HCT116 (cell line): ENCODE data around the gene TNXB. TPM values are rescaled to one million over a fixed set of nuclear protein-coding genes. Genes with fewer than 3 reads are reported as not detected.

Source experiments
- ATAC-seq: fragments of 200-7000 bp; cut with Tn5 transposase; 2 replicates; pipeline ENCODE4 v1.9.1; 2020; ENCODE audit warnings: mild to moderate bottlenecking, moderate library complexity
- BruUV-seq: library from RNA; stranded (reverse); fragments of 400-500 nt; replicated peaks from 2 replicates; lab custom pipeline; 2021; lab: Mats Ljungman, UMichigan
- CTCF ChIA-PET: fragments of 300-600 bp; sonication (Branson Sonifier 250); formaldehyde crosslinking; loops from one replicate; lab custom pipeline; 2021; ENCODE audit warnings: antibody characterized with exemption; lab: Charles Lee
- POLR2A ChIA-PET: fragments of 300-600, 350-600 bp; sonication (Branson Sonifier 250); formaldehyde crosslinking; loops from one replicate; lab custom pipeline; 2021; ENCODE audit warnings: antibody characterized with exemption; lab: Charles Lee
- RAD21 ChIA-PET, 2 experiments: fragments of 300-600 bp; sonication (Branson Sonifier 250); formaldehyde crosslinking; loops; one replicate each; lab custom pipeline; 2023; ENCODE audit warnings: low total read pairs in 2 of 2; ENCODE audit not compliant: uncharacterized antibody in 2 of 2, unreplicated experiment in 2 of 2, low non-redundant PET in 1 of 2; lab: Charles Lee
- DNase-seq: peaks from one replicate; pipeline ENCODE4 v3.0.0-alpha.2; 2010; ENCODE audit warnings: low read depth, low spot score
- H2AFZ ChIP-seq: fragments of 200-600 bp; shearing (Covaris generic), sonication (generic); 2 replicates; pipeline ENCODE4 v1.6.1; 2017; ENCODE audit warnings: low read depth, mixed run types, mixed read lengths, antibody characterized with exemption, low read length; ENCODE audit not compliant: poor library complexity, severe bottlenecking
- H3K27ac ChIP-seq: 2 replicates; pipeline ENCODE4 v1.5.1; 2012; ENCODE audit warnings: low read depth, low read length
- H3K27me3 ChIP-seq: fragments of 200-600 bp; sonication (generic); 2 replicates; pipeline ENCODE4 v1.6.1; 2016; ENCODE audit warnings: mixed run types, low read length, mixed read lengths; ENCODE audit not compliant: insufficient read depth
- H3K36me3 ChIP-seq, 2 experiments: fragments of 200-500 bp in 1 of 2; fragments of 200-600 bp in 1 of 2; sonication (Bioruptor generic) in 1 of 2; sonication (generic) in 1 of 2; 2 replicates each; pipeline versions ENCODE4 v1.5.1 to v1.6.1; 2014 to 2016; ENCODE audit warnings: low read length in 2 of 2, inconsistent platforms in 1 of 2, mixed read lengths in 1 of 2, mixed run types in 1 of 2; ENCODE audit not compliant: insufficient read depth in 2 of 2, control insufficient read depth in 1 of 2
- H3K4me1 ChIP-seq, 2 experiments: fragments of 200-600 bp in 1 of 2; sonication (generic) in 1 of 2; 2 replicates each; pipeline versions ENCODE4 v1.5.1 to v1.6.1; 2012 to 2017; ENCODE audit warnings: low read length in 2 of 2, inconsistent platforms in 1 of 2, mild to moderate bottlenecking in 1 of 2, mixed read lengths in 1 of 2, mixed run types in 1 of 2, moderate library complexity in 1 of 2; ENCODE audit not compliant: insufficient read depth in 2 of 2, control insufficient read depth in 1 of 2
- H3K4me2 ChIP-seq: fragments of 200-600 bp; sonication (generic); 2 replicates; pipeline ENCODE4 v1.6.1; 2017; ENCODE audit warnings: mixed run types, low read length, mixed read lengths
- H3K4me3 ChIP-seq, 2 experiments: fragments of 200-600 bp in 1 of 2; sonication (generic) in 1 of 2; replicated peaks in 1 of 2; 2 replicates each; pipeline ENCODE4 v1.5.1; 2011 to 2016; ENCODE audit warnings: low read length in 2 of 2, control low read depth in 1 of 2, low read depth in 1 of 2, mild to moderate bottlenecking in 1 of 2, mixed read lengths in 1 of 2, mixed run types in 1 of 2
- H3K79me2 ChIP-seq: fragments of 200-600 bp; sonication (generic); 2 replicates; pipeline ENCODE4 v1.6.1; 2017; ENCODE audit warnings: mild to moderate bottlenecking, mixed run types, low read length, moderate library complexity, mixed read lengths; ENCODE audit not compliant: insufficient read depth
- H3K9ac ChIP-seq: fragments of 200-600 bp; sonication (generic); 2 replicates; pipeline ENCODE4 v1.6.1; 2016; ENCODE audit warnings: low read length, mixed read lengths
- H3K9me2 ChIP-seq: fragments of 200-600 bp; sonication (generic), shearing (Covaris generic); 2 replicates; pipeline ENCODE4 v1.6.1; 2017; ENCODE audit warnings: mixed run types, mild to moderate bottlenecking, moderate library complexity; ENCODE audit not compliant: insufficient read depth
- H3K9me3 ChIP-seq, 2 experiments: fragments of 200-500 bp in 1 of 2; fragments of 200-600 bp in 1 of 2; sonication (Bioruptor generic) in 1 of 2; sonication (generic) in 1 of 2; 2 replicates each; pipeline ENCODE4 v1.6.1; 2014 to 2017; ENCODE audit warnings: low read length in 2 of 2, mixed read lengths in 2 of 2, inconsistent platforms in 1 of 2, low read depth in 1 of 2, mild to moderate bottlenecking in 1 of 2, mixed run types in 1 of 2, moderate library complexity in 1 of 2; ENCODE audit not compliant: control insufficient read depth in 1 of 2, insufficient read depth in 1 of 2
- H4K20me1 ChIP-seq: fragments of 200-600 bp; sonication (generic), shearing (Covaris generic); 2 replicates; pipeline ENCODE4 v1.6.1; 2017; ENCODE audit warnings: mixed run types, mild to moderate bottlenecking, moderate library complexity; ENCODE audit not compliant: insufficient read depth
- ATF3 ChIP-seq: IDR thresholded peaks from 2 replicates; pipeline ENCODE4 v1.6.1; 2012
- CBX3 ChIP-seq: IDR thresholded peaks from 2 replicates; pipeline ENCODE4 v1.6.1; 2012; ENCODE audit warnings: low read depth
- CEBPB ChIP-seq: IDR thresholded peaks from 2 replicates; pipeline ENCODE4 v1.6.1; 2012; ENCODE audit warnings: low read depth
- CTCF ChIP-seq, 3 experiments: fragments of 200-600 bp in 1 of 3; sonication (generic) in 1 of 3; IDR thresholded peaks in 2 of 3; conservative IDR thresholded peaks in 1 of 3; 2 replicates each; pipeline ENCODE4 v1.5.1; 2012 to 2017; ENCODE audit warnings: low read depth in 2 of 3, low read length in 2 of 3, antibody characterized with exemption in 1 of 3, borderline replicate concordance in 1 of 3, control low read depth in 1 of 3, mild to moderate bottlenecking in 1 of 3, mixed read lengths in 1 of 3, mixed run types in 1 of 3, moderate library complexity in 1 of 3; ENCODE audit not compliant: insufficient read depth in 1 of 3
- EGR1 ChIP-seq: IDR thresholded peaks from 2 replicates; pipeline ENCODE4 v1.6.1; 2012; ENCODE audit warnings: low read depth
- EZH2 ChIP-seq: fragments of 200-600 bp; sonication (generic); IDR thresholded peaks from 2 replicates; pipeline ENCODE4 v1.6.1; 2017; ENCODE audit warnings: antibody characterized with exemption, mixed run types
- EZH2phosphoT487 ChIP-seq: fragments of 200-600 bp; IDR thresholded peaks from 2 replicates; pipeline ENCODE4 v1.6.1; 2018; ENCODE audit warnings: antibody characterized with exemption, borderline replicate concordance
- FOSL1 ChIP-seq: IDR thresholded peaks from 2 replicates; pipeline ENCODE4 v1.6.1; 2012; ENCODE audit warnings: low read depth
- JUND ChIP-seq: IDR thresholded peaks from 2 replicates; pipeline ENCODE4 v1.6.1; 2012
- POLR2AphosphoS5 ChIP-seq: IDR thresholded peaks from 2 replicates; pipeline ENCODE4 v1.6.1; 2011; ENCODE audit warnings: mild to moderate bottlenecking, low read depth, low read length, moderate library complexity
- RAD21 ChIP-seq: IDR thresholded peaks from 2 replicates; pipeline ENCODE4 v1.6.1; 2012; ENCODE audit warnings: low read depth, mild to moderate bottlenecking
- SIN3A ChIP-seq: IDR thresholded peaks from 2 replicates; pipeline ENCODE4 v1.6.1; 2012; ENCODE audit warnings: low read depth
- SP1 ChIP-seq: IDR thresholded peaks from 2 replicates; pipeline ENCODE4 v1.6.1; 2012; ENCODE audit warnings: low read depth
- SRF ChIP-seq: IDR thresholded peaks from 2 replicates; pipeline ENCODE4 v1.6.1; 2012; ENCODE audit warnings: low read depth
- TCF7L2 ChIP-seq: IDR thresholded peaks from 2 replicates; pipeline ENCODE4 v1.7.0; 2011; ENCODE audit warnings: borderline replicate concordance, inconsistent platforms; ENCODE audit not compliant: insufficient read depth, insufficient read length; ENCODE audit errors: extremely low read depth
- YY1 ChIP-seq: IDR thresholded peaks from 2 replicates; pipeline ENCODE4 v1.6.1; 2011; ENCODE audit warnings: low read length, low read depth, moderate library complexity, mild to moderate bottlenecking; ENCODE audit not compliant: insufficient replicate concordance; ENCODE audit errors: extremely low read depth
- ZBTB33 ChIP-seq: IDR thresholded peaks from 2 replicates; pipeline ENCODE4 v1.6.1; 2011; ENCODE audit warnings: mild to moderate bottlenecking, low read length, moderate library complexity; ENCODE audit not compliant: insufficient replicate concordance; ENCODE audit errors: extremely low read depth
- ZFX ChIP-seq: fragments of 450-650 bp; IDR thresholded peaks from 2 replicates; pipeline ENCODE4 v1.6.1; 2017
- intact Hi-C: fragments of 100-400 bp; cut with micrococcal nuclease; formaldehyde crosslinking; loops from 2 replicates; pipeline ENCODE4 v1.10.0; 2022
- total RNA-seq: library from RNA; stranded (reverse); gene quantifications from one replicate; pipeline ENCODE4 v1.2.1, GENCODE V29; 2021; ENCODE audit not compliant: unreplicated experiment

TNXB gene
- total RNA-seq, 1 experiment from 2014 or later, result 8.5 TPM

GRCh38 chr6:32123681-32124080, 14.5 kb upstream of the TNXB start:
- Histone ChIP-seq H3K9me2 (no peaks in the 10 kb centered on the region), H3K9me3 (no peaks in the 10 kb centered on the region), H3K4me1 (peaks cover 12 to 23% of the 10 kb centered on the region in 2 experiments), H3K36me3 (peaks cover 8 to 9% of the 10 kb centered on the region in 2 experiments), H3K4me3 (no peak overlapping the region), H2AFZ (no peak overlapping the region), H3K27me3 (no peaks in the 10 kb centered on the region), H3K79me2 (peaks cover 16% of the 10 kb centered on the region; the same call in 1 of the 2 replicates), H3K4me2 (no peak overlapping the region), H4K20me1 (no peaks in the 10 kb centered on the region), H3K9ac (no peak overlapping the region), H3K27ac (no peak overlapping the region)
- DNase-seq (no peak), ATAC-seq (no peak)
- ChIA-PET POLR2A (no interaction called here), RAD21 (no interaction called here), CTCF (no interaction called here)
- intact Hi-C loops, result no loop called here
- BruUV-seq, result no TSS peak
- TF ChIP-seq YY1, result no peak
- no peak for TF ChIP-seq RAD21
- TF ChIP-seq ATF3, result no peak
- no peak for TF ChIP-seq ZFX

- RAD21 ChIA-PET, result no interaction called here
- H3K36me3 ChIP-seq, result peaks cover 16 to 23% of the 10 kb centered on the region in 2 experiments
Measured at GRCh38 chr6:32120573-32121059, 11.5 kb upstream of the TNXB start.

More at GRCh38 chr6:32120573-32121059, 11.5 kb upstream of the TNXB start:
- intact Hi-C loops, result no loop called here
- no peak for ATAC-seq
- BruUV-seq, result no TSS peak
- no peak for DNase-seq
- TF ChIP-seq POLR2AphosphoS5 (no peak), SRF (no peak), FOSL1 (no peak), JUND (no peak), ZBTB33 (no peak), EZH2 (no peak), EGR1 (no peak), TCF7L2 (no peak), YY1 (no peak), CEBPB (no peak), CBX3 (no peak), SP1 (no peak), ZFX (no peak), SIN3A (no peak), CTCF (IDR thresholded peaks at IDR 0.05 in 2 of 3, conservative IDR thresholded peaks at IDR 0.05 in 1 of 3; ENCODE audit: borderline replicate concordance in 1 of 3, insufficient read depth in 1 of 3, low read depth in 2 of 3, low read length in 2 of 3) (no peak), EZH2phosphoT487 (no peak)
- Histone ChIP-seq H3K9me2 (no peaks in the 10 kb centered on the region), H2AFZ (no peak overlapping the region), H3K4me1 (peaks cover 0 to 8% of the 10 kb centered on the region in 2 experiments; a peak in 2 of 4 replicates), H4K20me1 (no peaks in the 10 kb centered on the region), H3K9ac (no peak overlapping the region), H3K27me3 (no peaks in the 10 kb centered on the region), H3K27ac (no peak overlapping the region), H3K4me3 (no peak overlapping the region), H3K4me2 (no peak overlapping the region), H3K79me2 (no peaks in the 10 kb centered on the region; the same call in 1 of the 2 replicates), H3K9me3 (no peaks in the 10 kb centered on the region)
- CTCF ChIA-PET, result no interaction called here
- POLR2A ChIA-PET, result no interaction called here
